ENCODE measurements around the gene NOL7. TPM values are rescaled to one million over a fixed set of nuclear protein-coding genes. Genes with fewer than 3 reads are reported as not detected.

NOL7 gene
- total and polyA plus RNA-seq, 3 donors from 2014 or later, result 74.4 to 92.9 (median 87.6) TPM

GRCh38 chr6:13668291-13668928, 53.3 kb downstream of the NOL7 start:
- 74% methylated on average over 2 of the region's 2 CpGs for WGBS, 2 donors
- intact Hi-C loops (cut with DNase I; ENCODE audit: low total_unique reads), result no loop called here
- DNase-seq, result no peak
- H3K4me1 ChIP-seq, result peaks cover 5% of the 10 kb centered on the region
- no peak overlapping the region for H3K27ac ChIP-seq
- TF ChIP-seq CTCF (IDR thresholded peaks at IDR 0.05) (no peak), POLR2A (IDR thresholded peaks at IDR 0.05) (no peak)
- H3K36me3 ChIP-seq (ENCODE audit: low read depth, missing control alignments), result no peaks in the 10 kb centered on the region
- no peaks in the 10 kb centered on the region for H3K27me3 ChIP-seq
- H3K9me3 ChIP-seq, result no peaks in the 10 kb centered on the region
- H3K4me3 ChIP-seq, result no peak overlapping the region

GRCh38 chr6:13669476-13669875, 54.3 kb downstream of the NOL7 start:
- no peaks in the 10 kb centered on the region for H3K27me3 ChIP-seq
- H3K4me3 ChIP-seq, result no peak overlapping the region
- TF ChIP-seq CTCF (IDR thresholded peaks at IDR 0.05) (no peak), POLR2A (IDR thresholded peaks at IDR 0.05) (no peak)
- intact Hi-C loops (cut with DNase I; ENCODE audit: low total_unique reads), result no loop called here
- no peaks in the 10 kb centered on the region for H3K36me3 ChIP-seq (ENCODE audit: low read depth, missing control alignments)
- 96 to 97% methylated on average over 5 of the region's 5 CpGs for WGBS, 2 donors
- DNase-seq, result no peak
- no peak overlapping the region for H3K27ac ChIP-seq
- H3K9me3 ChIP-seq, result no peaks in the 10 kb centered on the region
- H3K4me1 ChIP-seq, result no peaks in the 10 kb centered on the region

Other genes with a start within 250 kb of the NOL7 start
- gene GFOD1, start 127.7 kb upstream of the NOL7 start, total RNA-seq, result 1 to 10 TPM; 5.0 to 5.4 TPM
- gene GFOD1, start 127.7 kb upstream of the NOL7 start, polyA plus RNA-seq (ENCODE audit: insufficient read depth, low read depth, low replicate concordance), result 2.5 TPM
- 10 to 100 TPM; 15.7 to 22.1 TPM for gene SIRT5, start 40.7 kb upstream of the NOL7 start, total RNA-seq
- gene SIRT5, start 40.7 kb upstream of the NOL7 start, polyA plus RNA-seq (ENCODE audit: insufficient read depth, low read depth, low replicate concordance), result 11.2 TPM
- gene RANBP9, start 96.5 kb downstream of the NOL7 start, total RNA-seq, result 100 to 1,000 TPM; 114 to 131 TPM
- gene RANBP9, start 96.5 kb downstream of the NOL7 start, polyA plus RNA-seq (ENCODE audit: insufficient read depth, low read depth, low replicate concordance), result 265 TPM
- 10 to 100 TPM; 12.8 to 18.5 TPM for gene MCUR1, start 199.2 kb downstream of the NOL7 start, total RNA-seq
- 12.0 TPM for gene MCUR1, start 199.2 kb downstream of the NOL7 start, polyA plus RNA-seq (ENCODE audit: insufficient read depth, low read depth, low replicate concordance)